ENCODE results near the gene MBNL1.

The MBNL1 gene

GRCh38 chr3:152499791-152500385 lies 231.2 kb downstream of the MBNL1 start:
- no peak for DNase-seq

- DNase-seq: no peak
Measured at GRCh38 chr3:152505926-152506325, 237.2 kb downstream of the MBNL1 start.

GRCh38 chr3:152508705-152509104 lies 240.0 kb downstream of the MBNL1 start:
- peak in 1 of 2 experiments; percentile 50 for DNase-seq

GRCh38 chr3:152511904-152512303 lies 243.2 kb downstream of the MBNL1 start:
- no peak for DNase-seq

- DNase-seq: no peak
Measured at GRCh38 chr3:152513301-152513960, 244.7 kb downstream of the MBNL1 start.
